GM18511 (cell line): ENCODE measurements around the gene SH3RF3.

Source experiments
- ATAC-seq: cut with Tn5 transposase; IDR thresholded peaks from one replicate; pipeline ENCODE4 v1.9.1; 2021; ENCODE audit warnings: mild to moderate bottlenecking, moderate library complexity; ENCODE audit not compliant: unreplicated experiment

Gene SH3RF3

DNA sequence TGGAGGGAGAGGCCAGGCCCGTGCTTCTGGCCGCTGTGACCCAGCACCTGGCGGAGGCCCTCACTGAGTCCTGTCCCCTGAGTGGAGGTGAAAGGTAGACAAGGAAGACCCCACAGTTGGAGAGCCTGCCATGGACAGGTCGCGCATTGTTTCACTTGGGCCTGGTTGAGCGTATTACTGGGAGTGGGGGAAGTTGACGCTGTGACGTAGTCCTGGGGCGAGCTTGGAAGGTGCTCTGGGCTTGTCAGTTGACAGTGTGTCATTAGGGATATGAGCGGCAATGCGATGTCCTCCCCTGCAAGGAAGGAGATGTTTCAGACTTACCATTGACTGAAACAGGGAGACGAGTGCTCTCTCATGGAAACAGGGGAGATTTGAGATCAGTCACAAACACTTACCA is 127.1 kb downstream of the SH3RF3 start:
- no peak for ATAC-seq

DNA sequence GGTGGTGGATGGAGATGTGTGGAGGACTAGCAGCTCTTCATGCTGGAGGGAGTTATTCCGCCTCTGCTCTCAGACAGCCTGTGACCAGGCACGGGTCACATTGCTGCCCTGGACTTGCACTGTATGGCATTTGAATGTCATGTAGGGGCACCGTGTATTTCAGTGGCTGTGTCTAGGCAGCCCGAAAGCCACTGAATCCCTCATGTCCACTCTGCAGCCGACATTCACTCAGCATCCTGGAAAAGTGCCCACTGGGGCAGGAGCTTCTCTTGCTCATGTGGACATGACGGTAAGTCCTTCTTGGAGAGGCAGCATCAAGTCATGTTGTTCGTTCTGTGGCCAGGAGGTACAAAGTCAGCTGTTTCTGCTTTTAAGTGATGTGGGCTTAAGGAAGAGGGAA is 127.9 kb downstream of the SH3RF3 start:
- no peak for ATAC-seq

- ATAC-seq, result no peak
Observed at GRCh38 chr2:109257653-109258052, 128.6 kb downstream of the SH3RF3 start.

DNA sequence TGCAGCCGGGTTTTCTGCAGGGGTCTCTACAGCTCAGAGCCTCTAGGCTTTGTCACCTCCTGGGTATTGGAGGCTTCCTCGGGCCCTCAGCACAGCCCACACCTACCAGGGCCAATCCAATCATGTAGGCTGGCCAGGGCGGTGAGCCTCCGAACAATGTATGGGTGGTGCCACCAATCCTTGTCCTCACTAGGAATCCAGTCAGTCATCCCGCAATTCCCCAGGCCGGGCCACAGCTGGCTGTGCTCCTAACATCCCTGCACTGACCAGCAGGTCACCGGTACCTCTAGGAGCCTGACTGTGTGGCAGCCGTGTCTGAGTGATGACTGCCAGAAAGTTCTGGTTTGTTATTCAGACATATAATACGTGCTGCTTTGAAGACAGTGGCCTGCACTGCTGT is 129.4 kb downstream of the SH3RF3 start:
- ATAC-seq, result no peak

DNA sequence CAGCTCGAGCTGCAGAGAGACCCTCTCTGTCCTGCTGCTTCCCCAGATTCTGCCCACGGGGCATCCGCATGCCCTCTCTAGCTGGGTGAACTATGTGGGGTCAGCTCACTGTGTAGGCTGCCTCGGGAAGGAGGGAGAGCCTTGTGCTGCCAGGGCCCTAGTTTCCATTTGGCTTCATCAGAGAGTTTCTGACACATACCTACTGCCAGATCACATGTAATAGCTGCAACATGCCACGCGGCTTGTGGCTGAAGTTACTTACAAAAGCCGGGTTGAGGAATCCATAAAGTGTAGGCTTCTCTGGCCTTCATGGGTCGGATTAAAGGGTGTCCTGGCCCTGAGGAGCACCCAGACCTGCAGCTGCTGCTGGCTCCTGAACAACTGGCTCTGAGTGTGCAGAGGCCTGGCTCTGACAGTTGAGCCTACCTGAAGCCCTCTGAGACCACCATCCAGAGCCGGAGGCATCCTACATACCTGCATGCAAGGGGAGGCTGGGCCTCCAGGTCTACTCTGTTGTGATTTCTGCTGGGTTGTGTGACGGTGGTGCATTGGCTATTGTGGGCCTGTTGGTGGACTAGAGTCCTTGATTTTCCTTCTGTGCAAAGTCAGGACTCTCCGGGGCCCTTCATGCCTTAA is 130.0 kb downstream of the SH3RF3 start:
- ATAC-seq, result no peak

DNA sequence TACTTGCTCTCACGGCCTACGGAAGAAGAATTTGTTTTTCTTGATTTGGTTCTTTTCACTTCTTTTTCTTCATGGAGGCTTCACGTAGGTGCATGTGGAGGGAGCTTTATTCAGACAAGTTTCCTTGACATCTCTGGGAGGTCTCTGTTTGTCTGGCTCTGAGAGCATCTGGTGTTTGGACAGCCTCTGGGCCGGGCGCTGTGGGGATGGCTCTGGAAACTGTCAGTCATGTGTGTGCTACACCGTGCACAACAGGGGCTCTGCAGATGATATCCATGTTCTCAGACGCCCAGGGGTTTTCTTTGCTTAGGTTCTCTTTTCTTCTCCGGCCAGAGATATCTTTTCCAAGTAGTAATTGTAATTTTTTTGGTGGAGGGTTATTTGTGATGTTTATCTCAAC is 130.7 kb downstream of the SH3RF3 start:
- ATAC-seq, result no peak

DNA sequence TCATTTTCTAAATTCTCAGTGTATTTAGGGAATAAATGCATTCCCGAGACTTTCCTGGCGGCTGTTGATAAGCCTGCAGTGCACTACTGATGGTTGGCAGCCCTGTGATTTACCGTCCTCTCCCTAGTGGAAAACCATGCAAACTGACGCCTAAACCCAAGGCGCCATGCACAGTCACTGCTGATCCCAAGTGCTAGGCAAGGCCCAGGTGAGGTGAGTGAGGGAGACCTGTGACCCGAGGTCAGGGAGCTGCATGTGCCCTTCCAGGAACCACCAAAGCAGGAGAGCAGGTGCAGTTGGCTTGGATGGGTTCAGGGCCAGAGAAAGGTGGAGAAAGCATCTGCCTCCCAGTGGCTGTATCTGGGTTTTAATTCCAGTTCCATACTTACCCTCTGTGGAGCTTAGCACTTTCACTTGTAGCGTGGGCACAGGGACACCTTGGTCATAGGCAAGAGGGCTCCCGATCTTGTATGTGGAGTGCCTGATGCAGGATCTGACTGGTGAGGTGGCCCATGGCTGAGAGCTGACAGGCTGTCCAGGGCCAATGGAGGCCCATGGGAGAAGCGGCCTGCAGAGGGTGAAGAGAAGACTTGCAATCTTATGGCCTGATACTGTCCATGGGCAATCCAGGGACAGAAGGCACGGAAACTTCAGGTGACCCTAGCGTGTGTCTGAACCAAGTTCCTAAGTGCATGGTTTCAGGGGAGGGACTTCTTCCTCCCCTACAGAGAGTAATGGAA is 131.3 kb downstream of the SH3RF3 start:
- no peak for ATAC-seq

- no peak for ATAC-seq
Observed at GRCh38 chr2:109260886-109261700, 132.1 kb downstream of the SH3RF3 start.

DNA sequence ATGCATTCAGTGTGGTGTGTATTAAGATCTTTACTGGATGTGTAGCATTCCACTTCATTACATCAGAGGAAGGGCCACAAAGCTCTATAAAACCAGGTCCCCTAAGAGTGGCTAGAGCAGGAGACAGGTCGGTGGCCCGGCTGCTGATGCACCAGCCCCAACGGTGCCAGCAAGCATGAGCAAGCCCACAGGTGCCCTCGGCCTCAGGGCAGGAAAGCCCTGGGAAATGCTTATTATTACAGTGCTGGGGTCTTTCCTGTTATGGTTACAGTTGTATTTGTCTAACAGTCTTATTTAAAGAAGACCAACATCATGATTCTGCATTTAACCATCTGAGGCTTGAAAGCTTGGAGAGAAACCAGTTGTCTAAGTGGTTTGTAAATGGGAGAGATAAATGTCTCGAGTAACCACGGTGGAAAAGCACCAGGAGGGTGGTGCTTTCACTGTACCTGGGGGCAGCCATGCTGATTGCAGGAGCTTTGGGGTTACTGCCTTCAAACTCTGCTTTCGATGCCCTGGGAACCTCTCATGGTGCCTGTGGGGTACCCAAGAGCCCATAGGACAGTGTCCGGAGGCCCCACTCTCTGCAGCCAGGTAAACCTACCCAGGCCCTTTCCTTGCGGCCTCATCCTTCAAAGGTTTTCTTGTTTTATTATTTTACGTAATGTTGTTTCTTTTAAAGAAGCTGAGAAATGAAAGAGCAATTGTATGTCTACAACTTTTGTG is 133.1 kb downstream of the SH3RF3 start:
- no peak for ATAC-seq

DNA sequence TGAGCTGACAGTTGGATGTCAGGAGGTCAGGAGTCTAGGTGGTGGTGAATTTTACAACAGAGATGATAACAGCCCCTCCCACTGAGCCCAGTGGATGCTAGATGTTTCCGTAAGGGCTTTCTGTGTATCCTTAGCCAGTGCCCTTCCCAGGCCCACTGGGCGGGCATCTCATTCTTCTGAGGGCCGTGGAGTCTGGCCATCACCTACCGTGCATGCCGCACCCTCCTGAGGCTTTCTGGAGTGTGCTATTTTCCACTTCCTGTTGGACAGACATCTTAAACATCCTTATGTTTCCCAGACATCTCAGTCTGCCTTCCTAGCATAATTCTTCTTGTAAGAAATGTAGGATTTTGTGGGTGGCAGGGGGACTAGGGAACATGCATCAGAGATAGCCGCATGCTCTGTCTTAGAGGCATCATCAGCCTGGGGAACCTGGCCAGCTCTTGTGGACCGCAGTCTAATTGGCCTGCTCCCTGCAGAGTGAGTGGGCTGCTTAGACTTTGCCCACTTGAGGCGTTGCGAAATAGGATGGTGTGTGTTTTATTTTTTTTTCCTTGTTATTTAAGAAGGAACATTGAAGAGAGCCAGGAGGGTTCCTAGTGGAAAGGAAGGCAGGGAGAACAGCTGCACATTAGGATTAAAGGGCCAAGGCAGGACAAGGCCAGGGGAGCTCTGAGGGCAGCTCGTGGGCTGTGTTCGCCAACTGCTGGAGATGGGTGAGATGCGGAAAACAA is 135.8 kb downstream of the SH3RF3 start:
- ATAC-seq, result no peak

GRCh38 chr2:109265369-109265768 is 136.4 kb downstream of the SH3RF3 start:
- no peak for ATAC-seq

DNA sequence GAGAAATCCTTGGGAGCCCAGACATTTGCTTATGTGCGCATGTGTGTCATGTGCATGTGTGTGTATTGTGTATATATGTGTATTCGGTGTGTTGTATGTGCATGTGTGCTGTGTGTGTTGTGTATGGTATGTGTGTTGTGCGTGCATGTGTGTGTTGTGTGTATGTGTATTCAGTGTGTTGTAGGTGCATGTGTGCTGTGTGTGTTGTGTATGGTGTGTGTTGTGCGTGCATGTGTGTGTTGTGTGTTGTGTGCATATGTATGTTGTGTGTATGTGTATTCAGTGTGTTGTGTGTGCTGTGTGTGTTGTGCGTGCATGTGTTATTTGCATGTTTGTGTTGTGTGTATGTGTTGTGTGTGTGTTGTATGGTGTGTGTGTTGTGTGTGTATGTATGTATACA is 136.9 kb downstream of the SH3RF3 start:
- no peak for ATAC-seq

DNA sequence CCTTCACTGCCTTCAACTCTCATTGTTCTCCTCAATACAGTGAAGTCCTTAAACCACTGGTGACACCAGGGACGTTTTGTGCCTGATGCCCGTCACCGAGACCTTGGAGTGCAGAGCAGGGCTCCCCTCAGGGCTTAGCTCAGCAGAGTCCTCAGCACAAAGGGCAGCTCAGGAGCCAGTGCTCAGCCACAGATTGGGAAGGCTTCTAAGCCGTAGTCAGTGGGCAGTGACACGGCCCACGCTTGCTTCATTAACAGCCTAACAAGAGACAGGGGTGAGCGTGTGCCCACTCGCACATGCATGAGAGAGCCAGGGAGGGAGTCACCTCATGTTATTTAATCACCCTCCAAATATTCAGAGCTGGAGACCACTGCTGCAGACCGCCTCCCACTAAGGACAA is 137.5 kb downstream of the SH3RF3 start:
- ATAC-seq, result no peak

- ATAC-seq, result no peak
Observed at GRCh38 chr2:109266998-109267854, 138.2 kb downstream of the SH3RF3 start.

GRCh38 chr2:109268916-109269315 is 139.9 kb downstream of the SH3RF3 start:
- ATAC-seq, result no peak

- no peak for ATAC-seq
Observed at GRCh38 chr2:109269706-109270504, 140.9 kb downstream of the SH3RF3 start.

DNA sequence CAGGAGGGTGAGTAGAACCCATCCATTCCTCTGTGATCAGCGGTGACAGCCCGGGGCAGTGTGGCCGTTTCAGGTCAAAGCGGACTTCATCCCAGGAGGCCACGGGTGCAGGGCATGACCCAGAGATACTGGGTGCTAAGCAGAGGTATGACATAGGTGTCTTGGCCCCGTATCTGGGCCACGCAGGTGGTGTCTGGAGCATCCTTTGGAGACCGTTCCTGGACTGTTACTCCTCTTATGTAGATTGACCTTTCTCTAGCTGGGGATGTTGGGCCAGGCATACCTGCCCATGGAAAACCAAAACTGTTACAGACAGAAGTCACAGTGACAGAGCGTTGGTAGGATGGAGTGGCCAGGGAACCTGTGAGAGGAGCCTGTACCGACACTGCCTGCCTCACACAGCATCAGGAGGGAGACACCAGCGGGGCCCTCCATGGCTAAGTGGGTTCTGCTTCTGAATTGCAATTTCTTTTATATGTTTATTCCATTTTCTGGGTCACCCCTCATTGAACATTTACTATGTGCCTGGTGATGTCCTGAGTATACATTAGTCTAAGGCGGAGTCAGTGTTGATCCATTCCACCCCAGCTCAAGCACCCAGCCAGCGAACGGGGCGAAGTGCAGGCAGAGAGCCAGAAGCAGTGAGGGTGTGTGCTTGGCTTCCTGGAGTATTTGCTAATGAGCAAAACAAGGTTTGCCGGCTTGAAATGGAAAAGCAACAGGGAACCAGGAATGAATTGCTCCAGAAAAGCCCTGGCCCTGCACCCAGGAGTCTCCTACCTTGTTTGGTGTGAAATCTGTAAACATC is 141.7 kb downstream of the SH3RF3 start:
- no peak for ATAC-seq

DNA sequence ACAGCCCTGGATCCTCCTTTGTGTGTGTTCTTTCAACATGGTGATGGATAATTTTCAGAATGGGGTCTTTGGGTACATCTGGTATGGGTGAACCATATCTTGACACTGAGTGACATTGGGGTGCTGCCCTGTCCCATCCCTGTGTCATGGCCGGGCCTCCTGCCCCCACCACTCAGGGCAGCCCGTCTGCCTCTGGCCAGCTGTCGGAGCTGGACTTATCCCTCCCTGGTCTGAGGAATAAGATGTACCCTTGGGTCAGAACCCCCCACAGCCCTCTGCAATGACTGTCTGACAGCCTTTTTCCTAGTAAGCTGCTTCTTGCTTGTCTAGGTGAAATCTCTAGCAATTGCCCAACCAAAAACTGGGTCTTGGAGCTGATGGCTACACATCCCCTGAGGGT is 142.9 kb downstream of the SH3RF3 start:
- no peak for ATAC-seq
